Sigmoid colon (tissue), 7 donors: ENCODE data around the gene ZNF880. TPM values are rescaled to one million over a fixed set of nuclear protein-coding genes. Genes with fewer than 3 reads are reported as not detected.

ENCODE experiments used
- DNase-seq: peaks from one replicate; pipeline ENCODE4 v3.0.0-alpha.2; 2019
- H3K27ac ChIP-seq, 4 donors: fragments of 200-600 bp; sonication (generic); one replicate each; pipeline ENCODE4 v1.5.1; 2016 to 2019; ENCODE audit warnings: mild to moderate bottlenecking in 1 of 4
- H3K27me3 ChIP-seq, 3 donors: fragments of 200-600 bp; sonication (generic); one replicate each; pipeline ENCODE4 v1.5.1; 2019; ENCODE audit warnings: mild to moderate bottlenecking in 1 of 3
- H3K36me3 ChIP-seq, 4 donors: fragments of 200-600 bp; sonication (generic); one replicate each; pipeline ENCODE4 v1.5.1; 2016 to 2019
- H3K4me1 ChIP-seq, 4 donors: fragments of 200-600 bp; sonication (generic); one replicate each; pipeline ENCODE4 v1.5.1; 2017 to 2019
- H3K4me3 ChIP-seq, 4 donors: fragments of 200-600 bp; sonication (generic); one replicate each; pipeline ENCODE4 v1.5.1; 2017 to 2019; ENCODE audit warnings: mild to moderate bottlenecking in 2 of 4, moderate library complexity in 1 of 4
- H3K9me3 ChIP-seq, 4 donors: fragments of 200-600 bp in 3 of 4; sonication (generic) in 3 of 4; one replicate each; pipeline versions ENCODE4 v1.5.1 to v1.6.1; 2013 to 2019
- CTCF ChIP-seq, 4 experiments: fragments of 450-650 bp in 3 of 4; fragments of 200-600 bp in 1 of 4; IDR thresholded peaks; one replicate each; pipeline ENCODE4 v1.5.1; 2016 to 2019; ENCODE audit warnings: antibody characterized with exemption in 4 of 4, mild to moderate bottlenecking in 3 of 4, moderate library complexity in 2 of 4
- EP300 ChIP-seq, 4 donors: sonication (generic); formaldehyde crosslinking; IDR thresholded peaks; one replicate each; pipeline ENCODE4 v1.6.1; 2017; ENCODE audit warnings: antibody characterized with exemption in 4 of 4
- POLR2A ChIP-seq, 2 donors: fragments of 450-650 bp; IDR thresholded peaks; one replicate each; pipeline ENCODE4 v1.6.1; 2016; ENCODE audit warnings: antibody characterized with exemption in 2 of 2, mild to moderate bottlenecking in 2 of 2, moderate library complexity in 2 of 2
- POLR2AphosphoS5 ChIP-seq, 4 donors: sonication (generic); formaldehyde crosslinking; IDR thresholded peaks; one replicate each; pipeline ENCODE4 v1.6.1; 2017; ENCODE audit warnings: antibody characterized with exemption in 4 of 4
- WGBS, 2 donors: extraction: QIAGEN DNeasy Blood & Tissue Kit; methylation state at CpG; one replicate each; pipeline ENCODE4 v1.1.7; 2013; 5-methylcytosine and 5-hydroxymethylcytosine counted together
- intact Hi-C: fragments of 100-400 bp; cut with DNase I; formaldehyde crosslinking; loops from one replicate; pipeline ENCODE4 v1.15.1; 2023
- polyA plus RNA-seq, 3 donors: library from polyadenylated mRNA; stranded (reverse); fragments of 200-250 nt; gene quantifications; one replicate each; pipeline ENCODE4 v1.2.3, GENCODE V29; 2013
- total RNA-seq, 4 donors: library from RNA; depleted of rRNA; stranded (reverse); fragments of >200 nt; gene quantifications; one replicate each; pipeline ENCODE4 v1.1.0, GENCODE V29; 2016
- donor health status: healthy with polysubstance abuse.
- donor health status: Bipolar disorder and iron deficiency.
- donor health status: healthy.

The ZNF880 gene
- total RNA-seq (10 to 100 TPM; 21.6 to 24.8 (median 23.0) TPM), polyA plus RNA-seq (10 to 100 TPM in 2 of 3 donors, 1 to 10 TPM in 1; 6.0 to 13.8 (median 12.0) TPM)

GRCh38 chr19:52369559-52370340 is at the start of gene ZNF880:
TSS of gene ZNF880 (plus strand) at chr19:52369923. CDS start at chr19:52369966, 43 bp downstream.
- WGBS, 2 donors: 2 to 6% methylated on average over 52 of the region's 52 CpGs
- H3K36me3 ChIP-seq: peaks cover 9 to 42% (median 30%) of the 10 kb centered on the region in 4 donors
- intact Hi-C loops: loop anchor here (1.0 to 2.0 kb wide), 2 partner anchors 28 to 33 kb away; partner anchors contain the start of genes ZNF528 and ZNF610
- H3K27me3 ChIP-seq: no peaks in the 10 kb centered on the region
- peak within 1 kb of the TSS; percentile 64 to 79 (median 71) for H3K4me3 ChIP-seq
- H3K27ac ChIP-seq: peak within 1 kb of the TSS; percentile 90 to 95 (median 90)
- DNase-seq: peak; percentile 96
- TF ChIP-seq POLR2AphosphoS5 (IDR thresholded peaks at IDR 0.05): peak; percentile 68 to 84 (median 76)
- peak in 1 of 2 donors; percentile 43 for TF ChIP-seq POLR2A (IDR thresholded peaks at IDR 0.05)
- no peak for TF ChIP-seq CTCF (IDR thresholded peaks at IDR 0.05)
- no peak for TF ChIP-seq EP300 (IDR thresholded peaks at IDR 0.05)
- peaks cover 6 to 30% (median 18%) of the 10 kb centered on the region in 4 donors for H3K9me3 ChIP-seq
- H3K4me1 ChIP-seq: peaks cover 0 to 8% (median 4%) of the 10 kb centered on the region in 4 donors

GRCh38 chr19:52322429-52322828 is 47.3 kb upstream of the ZNF880 start:
- 97 to 98% methylated on average over 6 of the region's 6 CpGs for WGBS, 2 donors
- Histone ChIP-seq H3K9me3 (peaks cover 68 to 100% (median 89%) of the 10 kb centered on the region in 4 donors), H3K4me3 (no peak overlapping the region), H3K27ac (no peak overlapping the region), H3K36me3 (peaks cover 37 to 60% (median 52%) of the 10 kb centered on the region in 4 donors), H3K4me1 (no peaks in the 10 kb centered on the region), H3K27me3 (no peaks in the 10 kb centered on the region)
- intact Hi-C loops: no loop called here
- no peak for DNase-seq
- TF ChIP-seq POLR2A (IDR thresholded peaks at IDR 0.05): no peak
- TF ChIP-seq POLR2AphosphoS5 (IDR thresholded peaks at IDR 0.05): no peak
- TF ChIP-seq EP300 (IDR thresholded peaks at IDR 0.05): no peak
- TF ChIP-seq CTCF (IDR thresholded peaks at IDR 0.05): no peak

GRCh38 chr19:52331757-52332156 is 38.0 kb upstream of the ZNF880 start:
- Histone ChIP-seq H3K27ac (no peak overlapping the region), H3K4me1 (peaks cover 0 to 9% (median 1%) of the 10 kb centered on the region in 4 donors), H3K9me3 (peaks cover 17 to 64% (median 53%) of the 10 kb centered on the region in 4 donors), H3K4me3 (no peak overlapping the region), H3K36me3 (no peaks in the 10 kb centered on the region), H3K27me3 (no peaks in the 10 kb centered on the region)
- DNase-seq: no peak
- 85 to 96% methylated on average over 10 of the region's 10 CpGs for WGBS, 2 donors
- intact Hi-C loops: no loop called here
- no peak for TF ChIP-seq EP300 (IDR thresholded peaks at IDR 0.05)
- TF ChIP-seq CTCF (IDR thresholded peaks at IDR 0.05): no peak
- TF ChIP-seq POLR2AphosphoS5 (IDR thresholded peaks at IDR 0.05): no peak
- TF ChIP-seq POLR2A (IDR thresholded peaks at IDR 0.05): no peak

- no peaks in the 10 kb centered on the region for H3K27me3 ChIP-seq
- H3K9me3 ChIP-seq: peaks cover 13 to 39% (median 26%) of the 10 kb centered on the region in 4 donors
- intact Hi-C loops: loop anchor here (1.0 to 5.0 kb wide), 4 partner anchors 33 to 68 kb away; partner anchors contain the start of genes ZNF480, ZNF528, ZNF766 and ZNF880
- H3K4me1 ChIP-seq: peaks cover 0 to 17% (median 7%) of the 10 kb centered on the region in 4 donors
- peak overlapping the region; percentile 58 to 76 (median 68) for H3K4me3 ChIP-seq
- H3K36me3 ChIP-seq: no peaks in the 10 kb centered on the region
- TF ChIP-seq EP300 (IDR thresholded peaks at IDR 0.05) (no peak), POLR2AphosphoS5 (IDR thresholded peaks at IDR 0.05) (no peak), POLR2A (IDR thresholded peaks at IDR 0.05) (no peak), CTCF (IDR thresholded peaks at IDR 0.05) (no peak)
- H3K27ac ChIP-seq: peak overlapping the region; percentile 78 to 87 (median 80)
- DNase-seq: no peak
- 52 to 59% methylated on average over 9 of the region's 9 CpGs for whole genome bisulfite sequencing, 2 donors
Observed at GRCh38 chr19:52335768-52336116, 34.0 kb upstream of the ZNF880 start.
